K562 (cell line): Measurements from ENCODE around the gene FBXL13. TPM values are rescaled to one million over a fixed set of nuclear protein-coding genes. Genes with fewer than 3 reads are reported as not detected.

ENCODE experiments used
- BRD9 ChIP-seq: fragments of 450-650 bp; IDR thresholded peaks from 2 replicates; pipeline ENCODE4 v1.6.1; 2018; ENCODE audit warnings: low read depth; ENCODE audit not compliant: partially characterized antibody
- C11orf30 ChIP-seq: fragments of 450-650 bp; IDR thresholded peaks from 2 replicates; pipeline ENCODE4 v1.6.1; 2016; ENCODE audit warnings: low read depth, mild to moderate bottlenecking
- E2F5 ChIP-seq: sonication (generic); formaldehyde crosslinking; IDR thresholded peaks from 2 replicates; pipeline ENCODE4 v1.8.0; 2022; ENCODE audit warnings: mild to moderate bottlenecking, missing genetic modification reagents
- GTF2E2 ChIP-seq: fragments of 200-800 bp; sonication (Bioruptor generic); IDR thresholded peaks from 2 replicates; pipeline ENCODE4 v1.6.1; 2016; ENCODE audit warnings: missing genetic modification characterization, missing compliant biosample characterization
- KDM5B ChIP-seq: fragments of 200-600 bp; sonication (generic); IDR thresholded peaks from 2 replicates; pipeline ENCODE4 v1.6.1; 2012; ENCODE audit warnings: low read depth, mild to moderate bottlenecking, moderate library complexity, low read length, control low read depth, inconsistent platforms; ENCODE audit not compliant: insufficient replicate concordance
- L3MBTL2 ChIP-seq: fragments of 450-650 bp; IDR thresholded peaks from 2 replicates; pipeline ENCODE4 v1.6.1; 2016; ENCODE audit warnings: mild to moderate bottlenecking, moderate library complexity
- LEF1 ChIP-seq: fragments of 450-650 bp; IDR thresholded peaks from 2 replicates; pipeline ENCODE4 v1.6.1; 2016; ENCODE audit warnings: mild to moderate bottlenecking
- MLX ChIP-seq, 2 experiments: fragments of 450-650 bp in 1 of 2; sonication (generic) in 1 of 2; formaldehyde crosslinking; conservative IDR thresholded peaks; 2 replicates each; pipeline versions ENCODE4 v1.4.0 to v1.8.1; 2020 to 2022; ENCODE audit warnings: mild to moderate bottlenecking in 1 of 2, missing genetic modification reagents in 1 of 2
- MYC ChIP-seq, 2 experiments: fragments of 250-450 bp in 1 of 2; sonication (Bioruptor Pico) in 1 of 2; IDR thresholded peaks; 2 replicates each; pipeline versions ENCODE4 v1.5.1 to v1.6.1; 2012 to 2021; ENCODE audit warnings: low read depth in 2 of 2, borderline replicate concordance in 1 of 2, improper control_type of control experiment in 1 of 2, low read length in 1 of 2, mild to moderate bottlenecking in 1 of 2, moderate library complexity in 1 of 2
- NFRKB ChIP-seq: fragments of 450-650 bp; IDR thresholded peaks from 2 replicates; pipeline ENCODE4 v1.6.1; 2016; ENCODE audit warnings: low read depth
- PHF8 ChIP-seq: fragments of 200-600 bp; sonication (generic); IDR thresholded peaks from 2 replicates; pipeline ENCODE4 v1.6.1; 2012; ENCODE audit warnings: mixed run types, mild to moderate bottlenecking, inconsistent platforms, low read length, moderate library complexity, borderline replicate concordance
- POLR2G ChIP-seq: fragments of 200-400 bp; formaldehyde crosslinking; IDR thresholded peaks from 2 replicates; pipeline ENCODE4 v1.6.1; 2017; ENCODE audit warnings: low read depth, mild to moderate bottlenecking, antibody characterized with exemption, low read length, moderate library complexity
- ZNF324 ChIP-seq: fragments of 250-450 bp; sonication (Bioruptor Pico); IDR thresholded peaks from 2 replicates; pipeline ENCODE4 v1.4.0; 2020; ENCODE audit warnings: mild to moderate bottlenecking
- ZNF354B ChIP-seq: fragments of 250-450 bp; sonication (Bioruptor Pico); IDR thresholded peaks from 2 replicates; pipeline ENCODE4 v1.4.0; 2020
- ZNF695 ChIP-seq: fragments of 450-650 bp; formaldehyde crosslinking; IDR thresholded peaks from 2 replicates; pipeline ENCODE4 v1.4.0; 2020; ENCODE audit warnings: mild to moderate bottlenecking, moderate library complexity
- ZNF766 ChIP-seq: fragments of 200-800 bp; sonication (Bioruptor generic); conservative IDR thresholded peaks from 2 replicates; pipeline ENCODE4 v1.6.1; 2016; ENCODE audit warnings: missing genetic modification characterization, missing compliant biosample characterization
- polyA plus RNA-seq, 8 experiments: library from polyadenylated mRNA; depleted of rRNA in 4 of 8; stranded (reverse) in 5 of 8; unstranded in 3 of 8; fragments of >200 nt; fragmentation: Nextera tagmentation in 2 of 8; fragmentation: Illumina TruSeq in 1 of 8; extraction: Ambion mirVana in 2 of 8; extraction: Trizol in 1 of 8; gene quantifications; 2 replicates each; pipeline versions ENCODE4 v1.2.1 to v1.2.3, GENCODE V29; 2011 to 2014; ENCODE audit warnings: inconsistent platforms in 1 of 8, missing spikeins in 1 of 8
- total RNA-seq, 7 experiments: library from RNA; depleted of rRNA in 6 of 7; stranded (reverse); fragments of >200 nt in 6 of 7; fragmentation: Illumina TruSeq in 2 of 7; extraction: Trizol in 2 of 7; gene quantifications; 2 replicates each; pipeline versions ENCODE4 v1.2.1 to v1.2.3, GENCODE V29; 2011 to 2021; ENCODE audit warnings: low replicate concordance in 1 of 7
- TF ChIP-seq, protein P1 (sequence below): fragments of 250-450 bp; sonication (Bioruptor Pico); IDR thresholded peaks from 2 replicates; pipeline ENCODE4 v1.8.0; 2021; ENCODE audit warnings: mild to moderate bottlenecking, moderate library complexity
- TF ChIP-seq, protein P2 (sequence below): sonication (generic); formaldehyde crosslinking; IDR thresholded peaks from 2 replicates; pipeline ENCODE4 v1.8.0; 2022; ENCODE audit warnings: mild to moderate bottlenecking, missing genetic modification reagents
- TF ChIP-seq, protein P3 (sequence below): sonication (generic); formaldehyde crosslinking; IDR thresholded peaks from 2 replicates; pipeline ENCODE4 v1.8.1; 2023; ENCODE audit warnings: mild to moderate bottlenecking, missing genetic modification reagents, moderate library complexity

FBXL13 gene
- total and polyA plus RNA-seq, 9 of the 15 experiments (the other 6 are each of a cell fraction or from before 2014, with no cell fraction given) = 16.3 to 55.0 (median 25.4) TPM

DNA sequence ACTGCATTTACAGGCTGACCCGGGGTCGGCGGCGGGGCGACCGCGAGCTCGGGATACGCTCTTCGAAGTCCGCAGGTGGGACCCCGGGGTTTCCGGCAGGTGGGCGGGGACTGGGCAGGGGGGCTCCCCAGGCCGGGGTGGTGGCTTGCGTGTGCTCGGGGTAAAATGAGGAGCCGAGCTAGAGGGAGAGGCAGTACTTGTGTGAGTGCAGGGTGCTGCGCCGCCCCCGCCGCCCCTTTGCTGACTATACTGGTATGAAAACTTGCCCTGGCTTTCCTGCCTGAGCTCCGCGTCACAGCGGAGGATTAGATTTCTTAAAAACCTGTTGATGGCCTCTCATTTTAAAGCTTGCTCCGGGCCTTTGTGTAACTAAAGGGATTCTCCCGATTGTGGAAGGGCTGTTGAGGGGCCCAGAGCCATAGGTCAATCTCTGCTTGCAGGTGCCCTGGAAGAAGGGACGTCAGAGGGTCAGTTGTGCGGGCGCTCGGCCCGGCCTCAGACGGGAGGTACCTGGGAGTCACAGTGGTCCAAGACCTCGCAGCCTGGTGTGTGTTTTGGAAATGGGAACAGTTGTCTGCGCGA, 832 bp upstream of the FBXL13 start (continued):
- TF ChIP-seq PHF8 = no peak
- TF ChIP-seq, protein P1, sequence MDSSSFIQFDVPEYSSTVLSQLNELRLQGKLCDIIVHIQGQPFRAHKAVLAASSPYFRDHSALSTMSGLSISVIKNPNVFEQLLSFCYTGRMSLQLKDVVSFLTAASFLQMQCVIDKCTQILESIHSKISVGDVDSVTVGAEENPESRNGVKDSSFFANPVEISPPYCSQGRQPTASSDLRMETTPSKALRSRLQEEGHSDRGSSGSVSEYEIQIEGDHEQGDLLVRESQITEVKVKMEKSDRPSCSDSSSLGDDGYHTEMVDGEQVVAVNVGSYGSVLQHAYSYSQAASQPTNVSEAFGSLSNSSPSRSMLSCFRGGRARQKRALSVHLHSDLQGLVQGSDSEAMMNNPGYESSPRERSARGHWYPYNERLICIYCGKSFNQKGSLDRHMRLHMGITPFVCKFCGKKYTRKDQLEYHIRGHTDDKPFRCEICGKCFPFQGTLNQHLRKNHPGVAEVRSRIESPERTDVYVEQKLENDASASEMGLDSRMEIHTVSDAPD = no peak
- TF ChIP-seq NFRKB = no peak
- TF ChIP-seq MLX (CRISPR knock-in tag; conservative IDR thresholded peaks at IDR 0.05) = no peak
- no peak for TF ChIP-seq ZNF695 (CRISPR knock-in tag)
- no peak for TF ChIP-seq ZNF354B (CRISPR knock-in tag)
- peak; percentile 11 for TF ChIP-seq KDM5B
- no peak for TF ChIP-seq MYC (IDR thresholded peaks at IDR 0.05; ENCODE audit: low read depth, low read length)
- no peak for TF ChIP-seq MYC (CRISPR knock-in tag; IDR thresholded peaks at IDR 0.05; ENCODE audit: borderline replicate concordance, low read depth)
- peak; percentile 92; the same call in 1 of the 2 replicates for TF ChIP-seq GTF2E2 (tag)
- TF ChIP-seq L3MBTL2 = no peak; the same call in 1 of the 2 replicates
- TF ChIP-seq ZNF324 = no peak
- TF ChIP-seq E2F5 (CRISPR knock-in tag) = no peak
- no peak for TF ChIP-seq BRD9
- TF ChIP-seq POLR2G = peak; percentile 32
- TF ChIP-seq, protein P2, sequence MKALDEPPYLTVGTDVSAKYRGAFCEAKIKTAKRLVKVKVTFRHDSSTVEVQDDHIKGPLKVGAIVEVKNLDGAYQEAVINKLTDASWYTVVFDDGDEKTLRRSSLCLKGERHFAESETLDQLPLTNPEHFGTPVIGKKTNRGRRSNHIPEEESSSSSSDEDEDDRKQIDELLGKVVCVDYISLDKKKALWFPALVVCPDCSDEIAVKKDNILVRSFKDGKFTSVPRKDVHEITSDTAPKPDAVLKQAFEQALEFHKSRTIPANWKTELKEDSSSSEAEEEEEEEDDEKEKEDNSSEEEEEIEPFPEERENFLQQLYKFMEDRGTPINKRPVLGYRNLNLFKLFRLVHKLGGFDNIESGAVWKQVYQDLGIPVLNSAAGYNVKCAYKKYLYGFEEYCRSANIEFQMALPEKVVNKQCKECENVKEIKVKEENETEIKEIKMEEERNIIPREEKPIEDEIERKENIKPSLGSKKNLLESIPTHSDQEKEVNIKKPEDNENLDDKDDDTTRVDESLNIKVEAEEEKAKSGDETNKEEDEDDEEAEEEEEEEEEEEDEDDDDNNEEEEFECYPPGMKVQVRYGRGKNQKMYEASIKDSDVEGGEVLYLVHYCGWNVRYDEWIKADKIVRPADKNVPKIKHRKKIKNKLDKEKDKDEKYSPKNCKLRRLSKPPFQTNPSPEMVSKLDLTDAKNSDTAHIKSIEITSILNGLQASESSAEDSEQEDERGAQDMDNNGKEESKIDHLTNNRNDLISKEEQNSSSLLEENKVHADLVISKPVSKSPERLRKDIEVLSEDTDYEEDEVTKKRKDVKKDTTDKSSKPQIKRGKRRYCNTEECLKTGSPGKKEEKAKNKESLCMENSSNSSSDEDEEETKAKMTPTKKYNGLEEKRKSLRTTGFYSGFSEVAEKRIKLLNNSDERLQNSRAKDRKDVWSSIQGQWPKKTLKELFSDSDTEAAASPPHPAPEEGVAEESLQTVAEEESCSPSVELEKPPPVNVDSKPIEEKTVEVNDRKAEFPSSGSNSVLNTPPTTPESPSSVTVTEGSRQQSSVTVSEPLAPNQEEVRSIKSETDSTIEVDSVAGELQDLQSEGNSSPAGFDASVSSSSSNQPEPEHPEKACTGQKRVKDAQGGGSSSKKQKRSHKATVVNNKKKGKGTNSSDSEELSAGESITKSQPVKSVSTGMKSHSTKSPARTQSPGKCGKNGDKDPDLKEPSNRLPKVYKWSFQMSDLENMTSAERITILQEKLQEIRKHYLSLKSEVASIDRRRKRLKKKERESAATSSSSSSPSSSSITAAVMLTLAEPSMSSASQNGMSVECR = no peak
- TF ChIP-seq ZNF766 = 0 out of 2 replicates have a peak, but pooled peaks have one; percentile 3
- TF ChIP-seq, protein P3, sequence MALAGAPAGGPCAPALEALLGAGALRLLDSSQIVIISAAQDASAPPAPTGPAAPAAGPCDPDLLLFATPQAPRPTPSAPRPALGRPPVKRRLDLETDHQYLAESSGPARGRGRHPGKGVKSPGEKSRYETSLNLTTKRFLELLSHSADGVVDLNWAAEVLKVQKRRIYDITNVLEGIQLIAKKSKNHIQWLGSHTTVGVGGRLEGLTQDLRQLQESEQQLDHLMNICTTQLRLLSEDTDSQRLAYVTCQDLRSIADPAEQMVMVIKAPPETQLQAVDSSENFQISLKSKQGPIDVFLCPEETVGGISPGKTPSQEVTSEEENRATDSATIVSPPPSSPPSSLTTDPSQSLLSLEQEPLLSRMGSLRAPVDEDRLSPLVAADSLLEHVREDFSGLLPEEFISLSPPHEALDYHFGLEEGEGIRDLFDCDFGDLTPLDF (CRISPR knock-in tag) = 0 out of 2 replicates have a peak, but pooled peaks have one; percentile 44
- TF ChIP-seq LEF1 = no peak
- TF ChIP-seq C11orf30 = no peak
